ENCODE measurements around the gene TRPC1. TPM values are rescaled to one million over a fixed set of nuclear protein-coding genes. Genes with fewer than 3 reads are reported as not detected.

TRPC1 gene
- total RNA-seq, 1 experiment from 2014 or later: 3.8 TPM

DNA sequence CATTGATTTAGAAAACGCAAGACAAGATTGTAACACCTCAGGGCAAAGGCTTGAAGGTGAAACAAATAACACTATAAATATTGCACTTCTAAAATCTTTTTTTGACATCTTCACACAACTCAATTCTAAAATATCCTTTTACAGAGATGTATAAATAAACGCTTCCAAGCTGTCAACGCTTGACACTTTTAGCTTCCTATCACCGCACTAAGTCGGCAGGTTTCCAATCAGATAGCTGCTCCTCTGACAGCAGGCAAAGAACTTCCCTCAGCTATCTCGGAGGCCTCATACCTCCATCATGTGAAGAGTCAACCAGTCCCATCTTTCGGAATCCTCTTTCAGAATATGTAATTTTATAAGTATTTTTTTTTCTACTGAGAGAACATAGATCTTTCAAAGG, 94.1 kb downstream of the TRPC1 start:
- no peaks in the 10 kb centered on the region for H4K20me1 ChIP-seq (ENCODE audit: insufficient read depth)
- H3K27me3 ChIP-seq (ENCODE audit: insufficient read depth, low read depth): no peaks in the 10 kb centered on the region
- no peaks in the 10 kb centered on the region for H3K79me2 ChIP-seq (ENCODE audit: low read depth)
- H3K9me2 ChIP-seq (ENCODE audit: insufficient read depth): no peaks in the 10 kb centered on the region
- ChIA-PET CTCF (no interaction called here), POLR2A (ENCODE audit: unreplicated experiment) (no interaction called here)
- H3K4me1 ChIP-seq (replicated peaks; ENCODE audit: insufficient read depth): no peaks in the 10 kb centered on the region
- no peak for DNase-seq
- H2AFZ ChIP-seq: no peak overlapping the region
- H3K36me3 ChIP-seq (ENCODE audit: low read depth): no peaks in the 10 kb centered on the region
- no peak overlapping the region for H3K4me3 ChIP-seq
- no peaks in the 10 kb centered on the region for H3F3A ChIP-seq (ENCODE audit: insufficient read depth, low read depth)
- no peaks in the 10 kb centered on the region for H3K9me3 ChIP-seq (ENCODE audit: insufficient read depth, low read depth)
- no TSS peak for BruUV-seq (replicated peaks)
- TF ChIP-seq, protein P1, sequence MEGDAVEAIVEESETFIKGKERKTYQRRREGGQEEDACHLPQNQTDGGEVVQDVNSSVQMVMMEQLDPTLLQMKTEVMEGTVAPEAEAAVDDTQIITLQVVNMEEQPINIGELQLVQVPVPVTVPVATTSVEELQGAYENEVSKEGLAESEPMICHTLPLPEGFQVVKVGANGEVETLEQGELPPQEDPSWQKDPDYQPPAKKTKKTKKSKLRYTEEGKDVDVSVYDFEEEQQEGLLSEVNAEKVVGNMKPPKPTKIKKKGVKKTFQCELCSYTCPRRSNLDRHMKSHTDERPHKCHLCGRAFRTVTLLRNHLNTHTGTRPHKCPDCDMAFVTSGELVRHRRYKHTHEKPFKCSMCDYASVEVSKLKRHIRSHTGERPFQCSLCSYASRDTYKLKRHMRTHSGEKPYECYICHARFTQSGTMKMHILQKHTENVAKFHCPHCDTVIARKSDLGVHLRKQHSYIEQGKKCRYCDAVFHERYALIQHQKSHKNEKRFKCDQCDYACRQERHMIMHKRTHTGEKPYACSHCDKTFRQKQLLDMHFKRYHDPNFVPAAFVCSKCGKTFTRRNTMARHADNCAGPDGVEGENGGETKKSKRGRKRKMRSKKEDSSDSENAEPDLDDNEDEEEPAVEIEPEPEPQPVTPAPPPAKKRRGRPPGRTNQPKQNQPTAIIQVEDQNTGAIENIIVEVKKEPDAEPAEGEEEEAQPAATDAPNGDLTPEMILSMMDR (conservative IDR thresholded peaks at IDR 0.05): no peak
- no peak for TF ChIP-seq EZH2 (IDR thresholded peaks at IDR 0.05; ENCODE audit: low read depth)
- intact Hi-C loops (cut with micrococcal nuclease; ENCODE audit: unreplicated experiment): no loop called here
- no peak overlapping the region for H3K27ac ChIP-seq
- H3K4me2 ChIP-seq: no peak overlapping the region

DNA sequence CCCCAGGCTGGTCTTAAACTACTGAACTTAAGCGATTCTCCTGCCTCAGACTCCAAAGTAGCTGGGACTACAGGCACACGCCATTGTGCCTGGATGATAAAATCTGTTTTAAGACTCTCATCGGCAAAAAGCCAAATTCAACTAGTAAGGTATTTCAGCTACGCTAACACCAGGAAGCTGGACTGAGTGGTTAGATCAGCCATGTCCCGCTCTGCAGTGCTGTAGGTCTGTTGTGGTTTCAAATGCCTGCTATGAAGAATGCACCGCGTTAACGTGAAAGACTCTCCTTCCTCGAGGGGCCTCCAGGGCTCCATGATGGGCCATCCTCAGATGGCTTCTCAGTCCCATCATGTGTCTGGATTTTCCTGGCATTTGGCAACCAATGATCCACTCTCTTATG, 94.8 kb downstream of the TRPC1 start:
- no peak overlapping the region for H3K4me2 ChIP-seq
- BruUV-seq (replicated peaks): no TSS peak
- no peak overlapping the region for H3K27ac ChIP-seq
- no peaks in the 10 kb centered on the region for H3K79me2 ChIP-seq (ENCODE audit: low read depth)
- no peaks in the 10 kb centered on the region for H3K9me2 ChIP-seq (ENCODE audit: insufficient read depth)
- H3F3A ChIP-seq (ENCODE audit: insufficient read depth, low read depth): no peaks in the 10 kb centered on the region
- POLR2A ChIA-PET (ENCODE audit: unreplicated experiment): no interaction called here
- H2AFZ ChIP-seq: no peak overlapping the region
- no peaks in the 10 kb centered on the region for H3K36me3 ChIP-seq (ENCODE audit: low read depth)
- H3K27me3 ChIP-seq (ENCODE audit: insufficient read depth, low read depth): no peaks in the 10 kb centered on the region
- intact Hi-C loops (cut with micrococcal nuclease; ENCODE audit: unreplicated experiment): no loop called here
- H3K4me1 ChIP-seq (replicated peaks; ENCODE audit: insufficient read depth): no peaks in the 10 kb centered on the region
- TF ChIP-seq, protein P1 (conservative IDR thresholded peaks at IDR 0.05): no peak
- no peak for TF ChIP-seq EZH2 (IDR thresholded peaks at IDR 0.05; ENCODE audit: low read depth)
- CTCF ChIA-PET: no interaction called here
- H3K4me3 ChIP-seq: no peak overlapping the region
- H4K20me1 ChIP-seq (ENCODE audit: insufficient read depth): no peaks in the 10 kb centered on the region
- H3K9me3 ChIP-seq (ENCODE audit: insufficient read depth, low read depth): no peaks in the 10 kb centered on the region
- no peak for DNase-seq

DNA sequence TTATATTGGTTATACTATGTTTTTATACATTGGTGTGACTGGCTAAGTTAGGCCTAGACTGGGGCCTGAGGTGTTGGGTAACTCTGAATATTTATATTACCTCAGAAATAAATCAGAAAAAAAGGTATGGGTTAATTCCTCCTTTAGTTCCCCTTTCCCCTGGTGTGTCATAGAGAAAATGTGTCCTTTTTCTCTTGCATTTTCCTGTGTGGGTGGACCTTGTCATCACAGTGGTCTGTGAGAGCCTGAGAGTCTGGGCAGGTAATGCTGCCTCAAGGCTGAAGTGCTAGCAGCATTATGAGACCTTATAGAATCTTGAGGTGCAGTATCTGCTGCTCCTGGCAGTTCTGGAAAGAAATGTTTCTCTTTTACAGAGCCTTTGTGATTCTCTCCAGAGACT, 95.3 kb downstream of the TRPC1 start:
- no peaks in the 10 kb centered on the region for H3K9me3 ChIP-seq (ENCODE audit: insufficient read depth, low read depth)
- no TSS peak for BruUV-seq (replicated peaks)
- H3F3A ChIP-seq (ENCODE audit: insufficient read depth, low read depth): no peaks in the 10 kb centered on the region
- H3K4me1 ChIP-seq (replicated peaks; ENCODE audit: insufficient read depth): no peaks in the 10 kb centered on the region
- H4K20me1 ChIP-seq (ENCODE audit: insufficient read depth): no peaks in the 10 kb centered on the region
- intact Hi-C loops (cut with micrococcal nuclease; ENCODE audit: unreplicated experiment): no loop called here
- POLR2A ChIA-PET (ENCODE audit: unreplicated experiment): no interaction called here
- no peaks in the 10 kb centered on the region for H3K9me2 ChIP-seq (ENCODE audit: insufficient read depth)
- no peaks in the 10 kb centered on the region for H3K79me2 ChIP-seq (ENCODE audit: low read depth)
- H3K36me3 ChIP-seq (ENCODE audit: low read depth): no peaks in the 10 kb centered on the region
- TF ChIP-seq EZH2 (IDR thresholded peaks at IDR 0.05; ENCODE audit: low read depth): no peak
- TF ChIP-seq, protein P1 (conservative IDR thresholded peaks at IDR 0.05): no peak
- H3K27me3 ChIP-seq (ENCODE audit: insufficient read depth, low read depth): no peaks in the 10 kb centered on the region
- no peak for DNase-seq
- CTCF ChIA-PET: no interaction called here
- H2AFZ ChIP-seq: no peak overlapping the region
- H3K4me2 ChIP-seq: no peak overlapping the region
- H3K27ac ChIP-seq: no peak overlapping the region
- H3K4me3 ChIP-seq: no peak overlapping the region
